HT1080 (cell line): Measurements from ENCODE around the gene TRIM9. TPM values are rescaled to one million over a fixed set of nuclear protein-coding genes. Genes with fewer than 3 reads are reported as not detected.
A peak's percentile ranks its signal among the peaks of the same experiment; 100 is the strongest.

Experiments
- DNase-seq: peaks from one replicate; pipeline ENCODE4 v3.0.0-alpha.2; 2015; ENCODE audit warnings: low read depth
- total RNA-seq: library from RNA; depleted of rRNA; stranded (reverse); fragments of >200 nt; shearing (Covaris generic); gene quantifications from 2 replicates; pipeline ENCODE4 v1.2.3, GENCODE V29; 2014

TRIM9 gene
- total RNA-seq, 1 experiment from 2014 or later = 1.8 TPM

GRCh38 chr14:51093371-51094281 is 1.3 kb downstream of the TRIM9 start:
- no peak for DNase-seq

DNA sequence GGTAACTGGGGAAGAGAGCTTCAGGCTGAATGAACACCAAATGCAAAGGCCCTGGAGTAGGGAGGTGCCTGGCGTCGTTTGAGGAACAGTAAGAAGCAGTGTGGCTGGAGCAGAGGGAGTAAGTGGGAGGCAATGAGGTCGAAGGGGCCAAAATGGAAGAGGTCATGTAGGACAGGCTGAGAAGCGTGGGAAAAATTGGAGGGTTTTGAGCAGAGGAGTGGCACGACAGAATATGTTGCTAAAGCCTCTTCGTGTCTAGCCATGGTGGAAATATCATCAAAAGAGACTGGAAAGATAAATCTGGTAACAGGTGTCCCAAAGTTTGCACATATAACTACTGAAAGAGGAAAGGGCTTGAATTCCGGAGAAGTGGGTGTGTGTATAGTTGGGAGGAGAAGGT is 1.9 kb downstream of the TRIM9 start:
- no peak for DNase-seq

DNA sequence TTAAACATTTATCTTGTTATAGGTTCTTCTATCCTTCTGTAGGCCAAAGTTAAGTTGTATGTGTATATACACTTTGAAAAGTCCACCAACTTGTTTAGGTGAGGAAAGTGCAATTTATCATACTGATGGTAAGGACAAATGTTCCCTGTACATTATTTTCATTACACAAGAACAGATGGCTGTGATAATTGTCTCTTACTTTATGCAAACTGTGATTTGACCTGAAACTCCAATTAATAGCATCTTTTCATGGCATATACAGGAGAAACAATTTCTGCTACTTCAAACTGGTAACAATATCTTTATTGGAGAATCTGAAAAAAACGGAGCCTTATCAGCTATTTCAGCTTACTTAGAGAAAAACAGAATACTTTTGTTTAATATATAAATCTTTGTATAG is 5.6 kb downstream of the TRIM9 start:
- no peak for DNase-seq

DNA sequence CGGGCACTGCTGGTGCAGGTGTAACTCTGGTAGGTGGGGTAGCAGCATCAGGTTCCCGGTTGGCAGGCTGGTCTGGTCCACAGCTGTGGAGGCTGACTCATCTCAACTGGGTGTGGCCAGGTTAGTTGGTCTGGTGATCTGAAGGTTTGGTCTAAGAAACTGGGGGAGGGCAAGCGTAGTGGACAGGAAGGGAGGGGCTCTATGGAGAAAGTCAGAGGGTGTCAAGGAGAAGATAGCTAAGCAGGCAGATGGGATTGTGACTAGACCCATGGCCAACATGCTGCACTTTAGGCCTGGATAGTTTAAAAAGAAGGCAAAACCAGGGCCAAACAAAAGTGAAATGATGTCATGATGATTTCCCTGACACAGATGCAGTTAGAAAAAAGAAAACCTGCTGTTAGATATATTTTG is 7.9 kb downstream of the TRIM9 start:
- DNase-seq = peak; percentile 69

DNA sequence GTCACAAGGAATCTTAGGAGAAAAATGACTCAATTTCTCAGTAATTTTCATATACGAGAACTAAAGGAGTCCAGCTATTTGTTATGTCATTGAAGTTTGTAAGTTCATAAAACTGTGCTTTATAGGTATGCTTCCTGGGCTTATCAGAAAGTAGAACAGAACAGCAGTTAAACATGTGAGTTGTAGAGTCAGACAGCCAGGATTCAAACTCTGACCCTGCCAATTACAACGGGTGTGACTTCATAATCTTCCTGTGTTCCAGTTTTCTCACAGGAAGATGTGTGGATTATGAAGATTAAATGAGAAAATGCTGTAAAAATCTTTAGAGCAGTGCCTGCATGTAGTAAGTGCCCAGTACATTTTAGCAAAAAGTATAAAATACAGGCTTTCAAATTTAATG is 8.9 kb downstream of the TRIM9 start:
- no peak for DNase-seq

DNA sequence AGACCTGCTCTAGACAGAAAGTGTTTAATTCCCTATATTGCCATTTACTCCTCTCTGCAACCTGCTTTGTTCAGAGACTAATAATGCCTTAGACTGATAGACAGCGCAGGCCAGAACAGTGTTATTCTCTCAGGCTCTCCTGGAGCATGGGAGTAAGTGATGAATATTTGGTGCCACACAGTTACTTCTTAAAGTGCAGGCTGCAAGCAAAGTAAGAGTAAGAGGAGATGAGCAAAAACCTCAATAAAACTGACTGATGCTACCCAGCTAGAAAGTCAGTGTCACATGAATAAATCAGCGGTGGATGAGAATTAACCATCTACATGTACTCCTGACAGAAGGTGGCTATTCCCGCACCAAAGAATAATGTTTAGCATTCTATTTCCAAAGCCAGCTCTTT is 9.9 kb downstream of the TRIM9 start:
- DNase-seq = no peak

GRCh38 chr14:51084507-51084906 is 10.4 kb downstream of the TRIM9 start:
- DNase-seq = no peak

DNA sequence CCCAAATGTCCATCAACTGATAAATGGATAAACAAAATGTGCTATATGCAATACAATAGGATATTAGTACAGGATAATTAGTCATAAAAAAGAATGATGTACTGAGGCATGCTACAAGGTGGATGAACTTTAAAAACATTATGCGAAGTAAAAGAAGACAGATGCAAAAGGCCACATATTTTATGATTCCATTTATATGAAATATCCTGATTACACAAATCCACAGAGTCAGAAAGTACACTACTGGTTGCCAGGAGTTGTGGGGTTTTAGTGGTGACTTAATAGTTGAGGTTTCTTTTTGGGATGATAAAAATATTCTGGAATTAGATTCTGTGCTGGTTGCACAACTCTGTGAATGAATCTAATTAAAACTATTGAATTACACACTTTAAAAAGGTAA is 12.6 kb downstream of the TRIM9 start:
- no peak for DNase-seq

GRCh38 chr14:51081712-51082111 is 13.2 kb downstream of the TRIM9 start:
- no peak for DNase-seq

DNA sequence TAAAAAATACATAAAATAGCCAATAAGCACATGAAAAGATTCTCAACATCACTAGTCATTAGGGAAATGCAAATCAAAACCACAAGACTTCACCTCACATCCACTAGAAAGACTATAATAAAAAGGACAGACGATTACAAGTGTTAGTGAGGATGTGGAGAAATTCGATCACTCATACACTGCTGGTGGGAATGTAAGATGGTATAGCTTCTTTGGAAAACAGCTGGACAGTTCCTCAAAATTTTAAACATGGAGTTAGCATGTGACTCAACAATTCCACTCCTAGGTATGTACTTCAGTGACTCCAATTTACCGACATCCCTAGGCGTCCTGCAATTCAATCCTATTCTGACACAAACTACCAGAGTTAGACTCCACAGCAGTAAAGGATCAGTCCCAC is 13.7 kb downstream of the TRIM9 start:
- DNase-seq = no peak

DNA sequence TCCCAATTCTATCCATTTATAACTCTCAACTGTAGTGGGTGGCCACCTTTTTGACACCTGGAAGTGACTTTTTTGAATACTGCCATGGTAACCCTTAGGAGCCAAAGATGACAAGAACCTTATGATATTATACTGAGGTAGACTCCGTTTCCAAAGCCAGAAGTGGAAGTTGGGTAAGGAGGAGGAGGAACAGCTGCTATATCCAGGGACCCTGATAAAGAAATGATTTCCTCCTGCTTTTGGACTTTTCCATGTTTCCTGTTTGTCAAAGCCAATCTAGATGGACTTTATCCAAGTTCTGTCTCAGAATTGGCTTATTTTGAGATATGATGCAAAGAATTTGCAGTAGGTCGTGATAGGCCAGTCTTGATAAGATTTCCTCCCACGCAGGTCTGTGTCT is 14.3 kb downstream of the TRIM9 start:
- DNase-seq = no peak

GRCh38 chr14:51079489-51079888 is 15.4 kb downstream of the TRIM9 start:
- DNase-seq = no peak

GRCh38 chr14:51079085-51079484 is 15.8 kb downstream of the TRIM9 start:
- DNase-seq = no peak

- DNase-seq = no peak
Observed at GRCh38 chr14:51074701-51075385, 20.1 kb downstream of the TRIM9 start.

GRCh38 chr14:51073731-51074130 is 21.2 kb downstream of the TRIM9 start:
- DNase-seq = no peak

GRCh38 chr14:51072976-51073375 is 21.9 kb downstream of the TRIM9 start:
- no peak for DNase-seq

DNA sequence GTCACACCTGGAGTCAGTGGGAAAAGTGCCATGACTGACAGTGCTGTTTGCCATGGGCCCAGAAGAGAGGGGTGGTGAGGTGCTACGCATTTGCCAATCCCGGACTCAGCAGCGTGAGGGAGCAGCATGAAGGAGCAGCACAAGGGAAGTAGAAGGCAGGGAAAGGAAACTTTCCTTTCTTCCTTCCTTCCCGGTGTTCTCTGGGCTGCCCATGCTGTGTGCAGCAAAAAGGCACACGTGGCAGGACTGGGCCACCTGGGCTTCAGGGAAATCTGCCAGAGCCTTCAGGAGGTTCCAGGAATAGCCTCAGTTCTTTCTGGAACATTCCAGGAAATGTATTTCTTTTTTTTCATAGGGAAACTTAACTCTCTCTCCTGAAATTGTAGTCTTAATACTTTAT is 23.0 kb downstream of the TRIM9 start:
- no peak for DNase-seq

GRCh38 chr14:51070726-51071125 is 24.2 kb downstream of the TRIM9 start:
- peak; percentile 5 for DNase-seq

GRCh38 chr14:51069055-51069454 is 25.9 kb downstream of the TRIM9 start:
- peak; percentile 28 for DNase-seq

DNA sequence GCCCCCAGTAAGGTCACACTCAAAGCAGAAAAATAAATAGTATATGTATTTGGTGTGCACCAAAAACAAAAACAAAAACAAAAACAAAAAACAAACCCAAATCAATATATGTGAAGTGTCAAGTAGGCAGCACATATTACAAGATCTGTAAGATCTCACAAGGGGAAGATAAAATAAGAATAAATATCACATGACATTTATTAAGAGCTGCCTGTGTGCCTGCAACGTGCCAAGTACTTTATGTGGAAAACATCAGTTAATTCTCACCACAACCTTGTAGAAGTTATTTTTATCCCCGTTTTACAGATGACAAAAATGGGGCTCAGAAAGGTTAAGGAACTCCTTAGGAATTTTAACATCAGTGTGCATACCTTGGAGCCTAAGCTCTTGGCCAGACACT is 26.6 kb downstream of the TRIM9 start:
- no peak for DNase-seq

DNA sequence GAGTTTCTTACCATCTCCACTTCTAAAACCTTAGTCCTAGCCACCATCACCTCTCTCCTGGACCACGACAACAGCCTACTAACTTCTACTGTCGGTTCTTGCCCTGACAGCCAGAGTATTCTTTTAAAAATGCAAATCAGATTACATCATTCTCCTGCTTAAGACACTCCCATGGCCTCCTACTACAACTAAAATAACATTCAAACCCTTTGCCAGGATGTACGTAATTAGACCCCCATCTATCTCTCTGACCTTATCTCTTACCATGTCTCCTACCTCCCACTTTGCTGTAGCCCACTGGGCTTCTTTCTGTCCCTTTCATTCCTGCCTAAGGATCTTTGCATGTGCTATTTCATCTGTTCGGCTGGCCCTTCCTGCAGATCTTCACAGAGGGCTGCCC is 27.6 kb downstream of the TRIM9 start:
- DNase-seq = no peak

GRCh38 chr14:51066576-51066975 is 28.3 kb downstream of the TRIM9 start:
- no peak for DNase-seq

DNA sequence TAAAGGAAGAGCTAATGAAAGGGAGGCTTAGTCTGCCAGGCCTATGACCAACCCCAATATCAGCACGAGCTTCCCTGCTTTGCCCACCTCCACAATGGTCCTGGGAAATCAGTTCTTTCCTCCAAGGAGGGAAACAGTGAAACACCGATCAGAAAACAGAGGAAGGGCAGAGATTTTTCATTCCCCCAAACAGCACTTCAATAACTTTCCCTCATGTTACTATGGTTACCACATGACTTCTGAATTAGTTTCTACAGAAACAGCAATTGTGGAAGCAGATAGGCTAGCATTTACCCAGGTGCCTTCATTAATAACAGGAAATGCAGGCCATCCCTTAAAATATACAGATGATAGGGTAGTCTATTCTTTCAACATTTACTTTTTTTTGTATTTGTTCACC is 35.9 kb downstream of the TRIM9 start:
- DNase-seq = no peak
